ENCODE data around the gene GRM2.

Gene GRM2
- 1.3 to 3.0 reads per million in 2 donors for total RNA-seq

DNA sequence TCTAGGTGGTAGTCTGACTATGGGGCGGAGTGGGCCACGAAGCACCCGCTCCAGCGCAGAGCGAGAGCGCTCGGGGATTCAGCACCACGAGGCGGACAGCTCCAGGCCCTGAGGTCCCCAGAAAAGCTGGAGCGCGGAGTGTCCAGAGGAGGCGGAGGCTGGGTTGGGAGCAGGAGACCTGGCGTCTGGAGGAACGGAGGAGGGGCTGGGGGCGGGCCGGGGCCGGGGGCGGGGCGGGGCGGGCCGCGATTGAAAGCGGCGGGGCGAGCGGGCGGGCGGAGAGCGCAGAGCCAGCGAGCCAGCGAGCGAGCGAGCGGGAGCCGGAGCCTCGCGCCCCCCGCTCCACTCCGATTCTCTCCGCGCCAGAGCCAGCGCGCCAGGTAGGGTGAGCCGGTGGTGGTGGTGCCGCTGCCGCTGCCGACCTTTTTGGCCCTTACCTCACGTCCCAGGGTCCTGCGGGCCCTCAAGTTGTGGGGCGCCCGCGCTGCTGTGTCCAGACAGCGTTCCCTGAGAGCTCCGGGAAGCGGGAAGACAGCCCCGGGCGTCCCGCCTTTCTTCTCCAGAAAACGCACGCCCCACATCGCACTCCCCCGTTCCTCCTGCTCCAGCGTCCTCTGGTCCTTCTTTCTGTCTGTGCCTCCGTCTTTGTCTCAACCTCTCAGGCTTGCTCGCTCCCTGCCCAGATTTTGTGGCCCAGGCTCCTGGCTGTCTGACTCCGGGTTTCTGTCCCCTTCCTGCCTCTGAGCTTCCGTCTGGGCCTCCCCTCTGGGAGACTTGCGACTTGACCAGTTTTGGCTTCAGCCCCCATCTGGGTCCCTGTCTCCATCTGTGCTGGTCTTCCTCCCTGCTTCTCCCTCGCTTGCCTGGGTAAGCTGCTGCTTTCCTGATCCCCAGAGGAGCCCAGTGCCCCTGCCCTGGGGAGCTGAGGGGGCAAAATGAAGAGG, at the start of gene GRM2:
GRM2 (plus strand) TSS at position 281 of the 944 bp plus-strand sequence. CDS start 1,916 bp downstream, outside the sequence.
- no peak for DNase-seq

DNA sequence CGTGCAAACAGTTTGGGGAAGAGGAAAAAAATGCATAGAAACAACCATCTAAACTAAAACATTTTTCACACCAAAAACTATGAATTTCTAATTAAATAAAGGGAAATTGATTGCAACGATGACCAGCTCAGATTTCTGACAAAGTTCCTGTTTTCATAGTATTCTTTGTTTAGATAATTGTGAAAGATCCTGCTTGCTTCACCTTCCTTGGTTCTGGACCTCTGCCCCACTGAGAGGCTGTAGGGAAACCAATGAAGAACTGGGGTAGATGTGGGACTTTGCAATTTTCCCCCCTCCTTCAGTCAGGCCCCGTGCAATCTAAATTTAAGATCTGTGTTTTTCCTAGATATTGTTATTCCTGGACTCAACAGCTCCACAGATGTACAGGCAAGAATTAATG, 49.6 kb upstream of the GRM2 start:
- no peak for DNase-seq

- no peak for DNase-seq
These were observed 46.9 kb upstream of the GRM2 start for GRCh38 chr3:51659942-51660341.

- DNase-seq = no peak
These were observed 44.4 kb upstream of the GRM2 start for GRCh38 chr3:51662456-51662855.

- DNase-seq = no peak
These were observed 38.1 kb upstream of the GRM2 start for GRCh38 chr3:51668756-51669155.

DNA sequence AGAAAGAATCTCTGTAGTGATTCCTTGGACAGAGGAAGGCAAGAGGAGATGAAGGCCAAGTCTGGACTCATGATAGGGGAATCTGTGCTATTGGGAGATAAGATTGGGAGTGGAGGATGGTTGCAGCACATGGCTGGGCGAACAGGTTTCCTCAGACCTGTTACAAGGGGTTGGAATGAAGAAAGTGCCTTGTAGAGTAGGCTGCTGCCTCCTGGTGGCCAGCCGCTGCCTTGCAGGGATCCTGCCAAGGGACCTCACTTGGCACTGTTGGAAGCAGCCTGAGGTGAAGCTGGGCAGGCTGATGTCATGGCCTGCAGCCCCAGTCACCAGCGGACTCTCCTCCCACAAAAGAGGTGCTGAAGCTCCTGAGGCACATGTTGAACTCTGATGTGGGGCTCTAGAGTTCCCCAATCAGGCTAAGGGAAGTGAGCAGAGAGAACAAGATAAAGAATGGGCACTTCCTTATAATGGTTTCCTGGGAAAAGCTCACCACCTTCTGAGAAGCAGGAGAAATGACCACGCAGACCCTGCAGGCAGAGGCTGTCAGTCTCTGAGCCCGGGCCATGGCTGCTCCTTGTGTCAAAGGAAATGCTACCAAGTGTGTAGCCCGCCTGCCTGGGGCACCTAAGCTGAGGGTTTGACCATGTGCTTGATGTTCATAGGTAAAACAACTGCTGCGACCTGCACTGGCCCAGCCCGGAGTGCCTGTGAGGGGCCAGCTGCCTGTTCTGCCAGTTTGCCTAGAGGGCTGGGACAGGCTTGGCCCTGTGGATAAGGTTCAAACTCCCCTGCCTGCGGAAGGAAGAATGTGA, 37.4 kb upstream of the GRM2 start:
- DNase-seq = peak; percentile 69

GRCh38 chr3:51670053-51670822, 36.6 kb upstream of the GRM2 start:
- DNase-seq = no peak

DNA sequence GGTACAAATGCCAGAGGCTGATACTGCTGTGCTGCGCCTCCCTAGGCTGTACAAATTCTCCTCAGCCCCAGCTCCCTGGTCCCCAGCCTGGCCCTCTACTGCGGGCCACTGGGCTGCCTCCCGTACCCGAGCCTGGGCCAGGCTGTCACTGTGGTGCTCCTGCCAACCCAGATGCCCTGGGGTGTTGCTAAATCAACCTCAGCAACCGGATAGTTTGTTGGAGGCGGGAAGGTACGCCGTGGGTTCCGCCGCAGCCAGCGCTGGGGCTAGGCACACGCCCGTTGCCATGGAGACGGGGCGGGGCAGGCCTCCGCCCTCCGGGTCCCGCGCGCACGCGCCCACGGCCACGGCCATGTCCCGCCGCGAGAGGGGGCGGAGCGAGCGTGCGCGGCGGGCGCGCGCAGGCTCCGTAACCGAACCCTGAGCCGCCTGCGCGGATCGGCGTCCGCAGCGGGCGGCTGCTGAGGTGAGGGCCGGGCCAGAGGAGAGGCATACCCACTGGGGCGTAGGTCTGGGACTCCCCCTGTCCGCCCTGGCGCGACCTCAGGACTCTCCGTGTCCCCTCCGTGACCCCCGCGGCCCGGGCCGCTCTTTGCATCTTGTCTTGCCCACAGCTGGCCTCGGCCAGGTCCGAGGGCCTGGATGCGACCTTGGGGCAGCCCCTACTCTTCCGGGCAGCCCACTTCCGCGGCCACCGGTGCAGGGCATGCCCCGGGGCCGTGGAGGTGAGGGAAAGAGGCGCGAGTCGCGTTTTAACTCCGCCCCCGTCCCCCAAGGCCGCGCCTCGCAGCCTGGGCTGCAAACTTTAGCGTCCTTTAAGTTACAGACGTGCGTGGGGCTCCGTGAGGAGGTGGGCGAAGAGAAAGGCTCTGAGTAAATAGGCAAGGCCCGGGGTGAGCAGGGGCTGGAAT, 35.8 kb upstream of the GRM2 start, which contains the start of gene TEX264:
TEX264 (plus strand) TSS at position 430 of the 911 bp plus-strand sequence. CDS start 3,053 bp downstream, outside the sequence.
- DNase-seq = peak; percentile 90

DNA sequence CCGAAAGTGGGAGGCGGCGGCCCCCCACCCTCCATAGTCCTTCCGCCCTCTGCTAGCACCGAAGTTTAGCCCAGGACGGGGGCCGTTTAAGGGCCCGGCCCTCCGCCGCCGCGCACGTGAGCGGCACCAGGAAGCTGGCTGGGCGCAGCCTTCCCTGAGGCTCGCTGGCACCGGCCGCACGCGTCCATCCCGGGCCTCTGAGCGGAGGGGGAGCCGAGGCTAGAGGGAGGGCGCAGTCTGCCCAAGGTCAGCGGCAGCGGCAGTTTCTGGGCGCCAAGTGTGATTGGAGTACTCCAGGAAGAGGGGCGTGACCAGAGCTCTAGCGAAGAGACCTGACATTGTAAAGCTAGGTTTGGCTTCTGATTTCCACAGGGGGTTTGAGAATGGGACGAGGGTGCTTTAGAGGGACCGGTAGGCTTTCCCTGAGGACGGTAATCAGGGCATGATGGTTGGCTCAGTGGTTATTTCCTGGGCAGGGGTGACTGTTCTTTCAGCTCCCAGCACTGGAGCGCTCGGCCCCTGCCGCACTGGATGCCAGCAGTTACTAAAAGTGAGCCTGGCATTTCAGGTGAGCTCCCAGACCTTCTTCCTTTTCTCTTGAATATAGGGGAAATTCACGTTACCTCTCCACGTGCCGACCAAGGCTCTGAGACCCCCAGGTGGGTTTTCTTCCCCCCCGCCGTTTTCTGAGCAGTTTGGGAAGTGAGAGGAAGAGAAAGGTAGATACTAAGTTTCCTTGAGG, 35.0 kb upstream of the GRM2 start:
- DNase-seq = peak; percentile 39

DNA sequence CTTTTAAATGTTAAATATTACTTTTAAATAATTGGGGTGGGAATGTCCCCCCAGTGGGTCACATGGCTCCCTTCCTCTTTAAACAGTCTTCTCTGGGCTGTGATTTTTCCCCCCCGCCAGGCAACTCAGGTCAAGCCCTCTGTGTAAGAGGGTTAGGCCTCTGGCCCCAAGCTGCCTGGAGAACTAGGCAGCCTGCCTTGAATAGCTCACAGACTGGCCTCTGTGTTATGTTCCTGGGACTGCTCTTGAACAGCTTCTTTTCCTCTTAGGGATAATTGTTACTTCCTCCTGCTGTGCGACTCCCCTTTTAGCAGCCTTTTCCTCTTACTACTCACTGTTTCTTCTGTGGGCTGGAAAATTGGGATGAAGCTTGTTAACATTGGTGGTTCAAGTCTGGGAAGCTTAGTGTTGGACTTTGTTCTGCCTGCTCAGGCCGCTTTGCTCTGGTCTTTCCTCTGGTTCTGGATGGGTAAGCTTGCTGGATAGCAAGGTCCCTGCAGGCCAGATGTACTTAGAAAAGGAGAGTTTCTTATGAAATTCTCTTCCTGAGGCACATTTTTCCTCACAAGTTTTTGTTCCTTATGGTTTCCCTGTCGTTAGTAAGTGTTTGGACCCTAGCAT, 33.6 kb upstream of the GRM2 start:
- DNase-seq = no peak

GRCh38 chr3:51673802-51674654, 32.8 kb upstream of the GRM2 start:
- DNase-seq = no peak

GRCh38 chr3:51675201-51675611, 31.7 kb upstream of the GRM2 start:
- no peak for DNase-seq

DNA sequence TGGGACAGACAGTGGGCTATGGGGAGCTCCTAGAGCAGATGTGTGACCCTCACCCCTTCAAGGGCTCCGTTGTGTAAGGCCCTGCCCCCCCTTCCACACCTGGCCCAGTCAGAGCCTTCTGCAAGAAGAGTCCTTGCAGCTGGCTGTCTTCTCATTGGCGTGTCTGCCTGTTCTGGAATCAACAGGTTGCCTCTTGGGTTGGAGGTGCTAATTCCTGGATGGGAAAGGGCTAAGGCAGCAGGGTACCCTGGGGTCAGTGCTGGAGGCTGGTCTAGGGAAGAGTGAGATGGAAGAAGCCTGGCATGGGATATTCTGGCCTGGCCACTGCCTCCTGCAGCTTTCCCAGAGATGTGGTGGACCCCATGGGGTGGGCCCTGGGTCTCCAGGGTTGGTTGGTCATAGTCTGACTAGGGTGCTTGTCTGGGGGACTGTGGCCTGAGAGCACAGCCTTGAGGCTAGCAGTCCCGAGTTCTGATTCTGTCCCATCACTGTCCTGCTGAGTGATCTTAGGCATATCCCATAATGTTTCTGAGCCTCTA, 30.7 kb upstream of the GRM2 start:
- no peak for DNase-seq

DNA sequence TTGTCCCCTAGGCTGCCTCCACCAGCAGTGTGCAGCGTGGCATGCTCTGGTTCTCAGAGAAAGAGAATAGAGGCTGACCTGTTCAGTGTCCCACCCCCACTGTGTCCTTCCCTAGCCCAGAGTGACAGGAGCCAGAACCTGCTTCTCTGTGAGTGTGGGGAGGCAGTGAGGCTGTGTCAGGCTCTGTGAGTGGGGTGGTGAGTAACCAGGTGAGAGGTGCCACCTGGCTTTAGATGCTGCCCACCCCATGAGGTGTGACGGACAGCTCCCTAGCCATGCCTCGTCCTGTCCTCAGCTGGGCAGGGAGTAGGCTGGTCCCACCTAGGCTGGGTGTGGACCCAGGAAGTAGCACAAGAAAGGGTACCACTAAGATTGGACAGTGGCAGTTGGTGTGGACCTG, 29.5 kb upstream of the GRM2 start:
- DNase-seq = no peak

GRCh38 chr3:51678186-51678585, 28.7 kb upstream of the GRM2 start:
- no peak for DNase-seq

DNA sequence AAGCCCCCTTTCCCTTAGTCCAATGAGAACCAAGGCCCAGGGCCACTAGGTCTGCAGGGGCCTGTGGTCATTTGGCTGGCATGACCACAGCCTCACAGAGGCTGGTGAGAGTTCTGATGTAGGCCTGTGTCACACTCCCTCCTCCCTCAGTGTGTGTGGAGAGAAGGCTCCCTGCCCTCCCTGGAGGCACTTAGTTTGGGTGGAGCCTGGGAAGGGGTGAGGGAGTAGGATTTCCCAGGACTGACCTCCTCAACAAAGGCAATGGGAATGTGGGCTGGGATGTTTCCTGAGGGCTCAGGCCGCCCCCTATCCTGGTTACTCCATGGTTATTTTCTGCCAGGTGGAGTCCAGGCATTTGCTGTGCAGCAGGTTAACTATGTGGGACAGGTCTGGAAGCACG, 28.2 kb upstream of the GRM2 start:
- no peak for DNase-seq

GRCh38 chr3:51679318-51679717, 27.6 kb upstream of the GRM2 start:
- no peak for DNase-seq

GRCh38 chr3:51679777-51680176, 27.1 kb upstream of the GRM2 start:
- no peak for DNase-seq

DNA sequence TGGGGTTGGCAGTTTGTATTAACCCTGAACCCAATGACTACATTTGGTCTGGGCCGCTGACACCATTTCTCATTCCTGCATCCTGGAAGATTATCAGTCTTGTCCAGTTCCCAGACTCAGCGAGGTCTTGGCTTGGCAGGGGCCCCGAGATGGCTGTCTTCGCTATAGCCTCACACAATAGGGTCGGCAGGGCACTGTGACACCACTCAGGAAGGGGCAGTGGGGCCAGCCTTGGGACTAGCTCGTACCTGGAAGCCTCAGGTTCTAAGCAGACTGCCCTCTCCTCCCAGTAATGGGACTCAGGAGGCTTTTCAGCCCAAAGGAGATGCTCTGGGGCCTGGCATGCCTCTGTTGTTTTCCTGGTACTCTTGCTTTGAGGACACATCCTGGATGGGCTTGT, 26.7 kb upstream of the GRM2 start:
- DNase-seq = no peak
